NCI-H2196 treated with DMSO at 0.1 percent for 48 hours (cell line): Measurements from ENCODE around the gene ACSF3.

ENCODE experiments used
- DNase-seq: peaks from one replicate; lab custom pipeline; 2025; ENCODE audit not compliant: unreplicated experiment; lab: John Stamatoyannopoulos, UW

Gene ACSF3

DNA sequence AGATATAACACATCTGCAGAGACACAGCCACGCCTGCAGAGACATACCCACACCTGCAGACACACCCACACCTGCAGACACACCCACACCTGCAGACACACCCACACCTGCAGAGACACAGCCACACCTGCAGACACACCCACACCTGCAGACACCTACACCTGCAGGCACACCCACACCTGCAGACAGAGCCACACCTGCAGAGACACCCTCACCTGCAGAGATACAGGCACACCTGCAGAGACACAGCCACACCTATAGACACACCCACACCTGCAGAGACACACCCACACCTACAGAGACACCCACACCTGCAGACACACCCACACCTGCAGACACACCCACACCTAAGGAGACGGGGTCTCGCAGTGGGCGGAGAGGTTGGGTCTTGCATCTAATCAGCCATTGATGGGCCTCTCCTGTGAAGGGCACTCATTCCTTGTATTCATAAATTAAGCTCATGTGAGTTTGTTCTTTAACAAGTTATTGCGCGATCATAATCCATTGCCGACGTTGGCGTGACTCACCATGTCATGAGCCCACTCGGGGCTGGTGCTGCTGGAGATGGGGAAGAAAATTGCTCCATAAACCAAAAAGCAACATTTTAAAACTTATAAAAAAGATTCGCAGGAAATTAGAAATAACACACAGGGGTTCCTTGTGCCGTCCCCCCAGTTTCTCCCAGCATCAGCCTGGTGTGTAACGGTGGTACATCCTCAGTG lies 49.0 kb downstream of the ACSF3 start:
- no peak for DNase-seq

DNA sequence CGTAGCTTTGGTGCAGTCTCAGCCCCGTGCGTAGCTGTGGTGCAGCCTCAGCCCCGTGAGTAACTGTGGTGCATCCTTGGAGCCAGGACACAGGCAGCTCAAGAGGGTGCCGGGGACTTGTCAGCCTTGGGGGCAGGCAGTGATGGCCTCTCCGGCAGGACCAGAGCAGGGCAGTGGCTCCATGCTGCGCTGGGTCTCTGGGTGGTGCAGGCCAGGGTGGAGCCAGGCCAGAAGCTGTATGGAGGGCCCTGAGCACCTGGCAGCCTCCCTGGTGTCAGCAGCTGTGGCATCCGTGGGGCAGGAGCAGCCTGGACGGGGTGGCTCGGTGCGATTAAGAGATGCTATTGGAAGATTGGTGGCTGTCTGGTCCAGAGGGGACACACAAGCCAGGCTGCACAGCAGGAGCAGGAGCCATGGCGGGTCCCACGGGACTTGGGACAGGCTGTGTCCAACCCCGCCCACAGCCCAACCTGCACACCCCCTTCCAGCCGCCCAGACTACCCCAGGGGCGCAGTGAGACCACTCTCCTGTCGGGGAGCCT lies 49.6 kb downstream of the ACSF3 start:
- DNase-seq, result no peak

DNA sequence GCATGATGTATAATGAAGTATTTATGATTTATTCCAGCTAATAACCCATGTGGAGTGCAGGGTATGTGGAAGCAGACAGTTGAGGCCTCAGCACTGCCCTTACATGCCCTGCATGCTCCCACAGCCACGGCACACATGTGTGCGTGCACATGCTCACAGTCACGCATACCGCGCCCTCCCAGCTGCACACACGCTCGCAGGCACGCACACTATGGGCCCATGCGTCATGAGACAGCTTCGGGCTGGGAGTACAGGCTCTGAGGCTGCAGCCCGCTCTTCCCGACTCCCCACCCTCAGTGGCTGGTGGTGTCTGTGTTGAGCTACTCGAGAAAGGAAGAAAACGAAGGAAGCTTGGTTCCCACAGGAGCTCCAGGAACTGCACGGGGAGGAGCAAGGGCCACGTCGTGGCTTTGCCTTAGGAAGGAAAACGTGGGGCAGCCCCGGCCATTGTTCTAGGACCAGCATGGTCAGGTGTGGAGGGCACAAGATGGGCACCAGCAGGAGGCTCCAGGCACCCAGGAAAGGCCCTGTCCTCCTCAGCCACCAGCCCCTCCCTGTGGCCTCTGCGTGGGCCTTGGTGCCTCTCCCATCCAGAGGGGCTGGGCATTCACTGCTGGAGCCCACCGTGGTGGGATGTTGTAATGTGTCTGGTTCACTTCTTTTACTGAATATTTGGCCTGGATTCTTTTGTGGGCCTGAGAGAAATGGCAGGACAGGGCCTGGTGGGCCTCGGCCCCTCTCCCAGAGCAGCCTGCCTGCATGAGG lies 50.4 kb downstream of the ACSF3 start:
- DNase-seq, result no peak

DNA sequence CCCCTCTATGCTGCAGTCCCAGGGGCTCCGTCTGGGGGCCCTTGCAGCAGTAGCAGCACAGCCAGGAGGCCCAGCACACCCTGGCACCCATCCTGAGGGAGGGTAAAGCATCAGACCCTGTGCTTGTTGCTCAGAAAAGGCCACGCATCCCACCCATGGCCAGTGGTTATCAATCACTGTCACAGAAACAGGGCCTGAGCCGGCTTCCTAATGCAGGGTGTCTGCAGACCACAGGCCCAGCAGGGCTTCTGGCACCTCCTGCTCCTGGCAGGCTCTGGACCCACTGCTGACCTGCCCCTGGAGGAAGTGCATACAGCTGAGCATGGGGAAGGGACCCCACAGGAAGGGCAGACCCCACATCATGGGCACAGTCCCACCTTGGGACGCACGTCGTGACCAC lies 51.0 kb downstream of the ACSF3 start:
- no peak for DNase-seq

DNA sequence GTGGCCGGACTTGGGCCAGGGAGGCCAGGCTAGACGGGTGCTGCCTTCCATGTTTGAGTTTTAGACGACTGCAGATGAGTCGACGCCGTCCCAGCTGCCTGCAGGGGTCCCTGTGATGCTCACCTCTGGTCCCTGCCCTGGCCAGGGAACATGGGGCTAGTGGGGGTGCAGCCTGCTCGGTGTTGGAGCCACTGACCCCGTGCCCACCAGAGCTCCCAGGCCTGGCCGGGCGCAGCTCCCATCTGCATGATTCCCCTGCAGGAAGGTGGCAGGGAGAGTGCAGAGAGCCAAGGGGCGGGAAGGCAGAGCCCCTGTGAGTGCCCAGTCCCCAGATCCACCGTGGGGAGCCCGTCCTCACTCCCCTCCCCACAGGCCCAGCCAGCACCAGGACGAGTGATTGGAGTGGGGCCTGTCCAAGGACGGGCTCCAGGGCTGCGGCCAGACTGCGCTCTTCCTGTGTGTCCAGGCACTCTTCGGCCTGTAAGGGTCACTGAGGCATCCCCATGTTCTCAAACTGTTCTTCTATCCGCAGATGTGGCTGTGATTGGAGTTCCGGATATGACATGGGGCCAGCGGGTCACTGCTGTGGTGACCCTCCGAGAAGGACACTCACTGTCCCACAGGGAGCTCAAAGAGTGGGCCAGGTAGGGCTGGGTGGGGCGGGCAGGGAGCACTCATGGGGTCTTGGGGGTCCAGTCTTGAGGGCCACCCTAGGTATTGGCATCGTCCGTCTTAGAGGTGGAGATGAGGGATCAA lies 51.9 kb downstream of the ACSF3 start:
- DNase-seq, result no peak

DNA sequence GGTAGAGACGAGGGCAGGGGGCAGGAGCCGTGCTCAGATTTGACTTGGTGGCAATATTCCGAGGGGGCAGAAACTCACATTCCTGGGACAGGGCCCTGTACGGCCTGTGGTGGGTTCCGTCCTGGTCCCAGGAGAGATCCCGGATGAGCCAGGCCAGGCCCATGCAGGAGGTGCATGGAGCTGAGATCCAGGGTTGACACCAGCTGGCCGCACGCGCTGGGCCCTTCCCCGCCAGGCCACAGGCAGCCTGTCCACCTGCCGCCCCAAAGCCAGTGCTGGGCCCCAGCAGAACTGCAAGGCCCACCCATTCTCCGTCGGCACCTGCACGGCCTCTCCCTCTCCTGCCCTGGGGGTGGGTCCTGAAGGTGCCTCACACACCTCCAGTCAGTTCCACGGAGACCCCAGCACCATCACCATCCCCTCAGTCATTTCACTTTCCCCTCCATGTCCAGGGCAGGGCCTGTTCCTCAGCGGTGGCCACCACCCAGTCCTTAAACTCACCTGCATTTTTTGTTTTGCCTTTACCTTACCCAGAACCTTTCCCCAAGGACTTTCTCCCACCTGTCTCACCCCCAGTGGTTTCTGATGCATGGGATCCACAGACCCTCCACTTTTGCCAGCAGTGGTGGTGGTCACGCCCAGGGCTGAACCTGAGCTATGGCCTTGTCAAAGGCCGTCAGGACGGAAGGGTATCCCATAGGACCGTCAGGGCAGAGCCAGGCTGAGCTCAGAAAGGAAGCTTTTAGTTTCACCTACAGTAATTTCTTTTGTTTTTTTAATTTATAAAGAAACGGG lies 52.8 kb downstream of the ACSF3 start:
- no peak for DNase-seq

DNA sequence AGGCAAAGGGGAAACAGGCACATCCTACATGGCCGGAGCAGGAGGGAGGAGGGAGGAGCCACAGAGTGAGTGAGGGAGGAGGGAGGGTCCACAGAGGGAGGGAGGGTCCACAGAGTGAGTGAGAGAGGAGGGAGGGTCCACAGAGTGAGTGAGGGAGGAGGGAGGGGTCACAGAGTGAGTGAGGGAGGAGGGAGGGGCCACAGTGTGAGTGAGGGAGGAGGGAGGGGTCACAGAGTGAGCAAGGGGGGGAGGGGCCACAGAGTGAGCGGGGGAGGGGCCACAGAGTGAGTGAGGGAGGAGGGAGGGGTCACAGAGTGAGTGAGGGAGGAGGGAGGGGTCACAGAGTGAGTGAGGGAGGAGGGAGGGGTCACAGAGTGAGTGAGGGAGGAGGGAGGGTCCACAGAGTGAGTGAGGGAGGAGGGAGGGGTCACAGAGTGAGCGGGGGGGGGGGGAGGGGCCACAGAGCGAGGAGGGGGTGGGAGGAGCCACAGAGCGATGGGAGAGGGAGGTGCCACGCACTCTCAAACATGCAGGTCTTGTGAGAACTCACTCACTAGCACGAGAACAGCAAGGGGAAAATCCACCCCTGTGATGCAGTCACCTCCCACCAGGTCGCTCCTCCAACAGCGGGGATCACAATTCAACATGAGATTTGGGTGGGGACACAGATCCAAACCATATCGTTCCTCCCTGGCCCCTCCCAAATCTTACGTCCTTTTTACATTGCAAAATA lies 53.6 kb downstream of the ACSF3 start:
- no peak for DNase-seq

DNA sequence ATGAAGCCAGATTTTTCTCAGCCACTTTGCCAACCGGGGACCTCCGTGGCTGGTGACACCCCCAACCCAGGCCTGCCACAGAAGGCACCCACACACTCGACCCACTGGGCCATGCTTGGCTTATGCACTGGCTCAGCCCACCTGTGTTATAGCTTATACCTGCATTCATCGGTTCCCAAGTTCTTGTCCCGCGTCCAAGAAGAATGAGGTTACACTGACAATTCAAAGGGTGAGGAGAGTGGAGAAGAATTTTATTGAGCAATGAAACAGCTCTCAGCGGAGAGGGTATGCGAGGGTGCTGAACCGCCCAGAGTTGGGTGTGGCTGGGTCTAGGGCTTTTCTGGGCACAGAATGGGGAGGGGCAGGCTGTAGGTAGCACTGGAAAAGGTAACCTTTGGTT lies 55.7 kb downstream of the ACSF3 start:
- DNase-seq, result no peak

DNA sequence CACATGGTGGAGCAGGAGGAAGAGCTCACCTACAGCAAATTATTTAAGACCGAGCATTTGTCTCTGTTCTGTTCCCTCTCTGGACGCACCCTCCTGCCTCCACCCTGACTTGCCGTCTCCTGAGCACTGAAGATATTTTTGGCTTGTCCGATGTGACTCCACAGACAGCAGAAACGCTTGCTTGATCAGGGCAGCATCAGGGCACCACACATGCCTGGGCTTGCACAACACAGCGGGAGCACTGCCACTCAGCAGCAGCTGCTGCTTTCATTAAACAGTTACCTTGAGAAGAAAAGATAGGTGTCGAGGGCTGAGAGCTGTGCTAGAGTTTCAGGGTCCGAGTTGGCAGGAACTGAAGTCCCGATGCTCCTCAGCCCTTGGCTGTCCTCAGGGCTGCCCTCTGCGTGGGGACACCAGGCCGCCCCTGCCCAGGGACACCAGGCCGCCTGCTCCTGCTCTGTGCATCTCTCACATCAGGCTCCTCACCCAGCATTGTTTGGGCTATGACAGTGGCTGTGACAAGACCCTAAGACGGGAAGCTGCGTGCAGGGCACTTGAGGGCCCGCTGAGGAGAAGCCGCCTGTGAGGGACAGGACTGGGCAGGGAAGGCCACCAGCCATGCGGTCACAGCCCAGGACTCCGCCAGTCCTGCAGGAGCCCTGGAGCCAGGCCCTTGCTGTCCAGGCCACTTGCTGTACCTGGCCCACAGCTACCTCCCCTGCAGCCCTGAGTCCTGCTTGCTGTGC lies 56.6 kb downstream of the ACSF3 start:
- DNase-seq, result no peak

DNA sequence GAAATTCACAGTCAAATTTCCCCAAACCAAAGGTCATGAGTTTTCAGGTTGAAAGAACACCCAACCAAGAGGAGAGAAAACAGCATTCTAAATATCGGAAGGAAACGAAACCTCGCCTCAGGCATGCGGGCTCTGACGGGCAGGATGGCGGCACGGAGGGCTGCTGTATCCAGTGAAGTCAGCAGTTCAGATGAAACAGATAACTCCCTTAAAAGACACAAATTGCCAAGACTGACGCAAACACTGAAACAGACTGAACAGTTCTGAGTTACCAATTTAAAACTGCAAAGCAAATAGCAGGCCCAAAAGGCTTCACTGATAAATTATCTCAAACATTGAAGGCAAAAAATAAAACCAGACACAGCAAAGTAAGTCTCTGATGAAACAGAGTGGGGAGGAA lies 57.3 kb downstream of the ACSF3 start:
- DNase-seq, result no peak

DNA sequence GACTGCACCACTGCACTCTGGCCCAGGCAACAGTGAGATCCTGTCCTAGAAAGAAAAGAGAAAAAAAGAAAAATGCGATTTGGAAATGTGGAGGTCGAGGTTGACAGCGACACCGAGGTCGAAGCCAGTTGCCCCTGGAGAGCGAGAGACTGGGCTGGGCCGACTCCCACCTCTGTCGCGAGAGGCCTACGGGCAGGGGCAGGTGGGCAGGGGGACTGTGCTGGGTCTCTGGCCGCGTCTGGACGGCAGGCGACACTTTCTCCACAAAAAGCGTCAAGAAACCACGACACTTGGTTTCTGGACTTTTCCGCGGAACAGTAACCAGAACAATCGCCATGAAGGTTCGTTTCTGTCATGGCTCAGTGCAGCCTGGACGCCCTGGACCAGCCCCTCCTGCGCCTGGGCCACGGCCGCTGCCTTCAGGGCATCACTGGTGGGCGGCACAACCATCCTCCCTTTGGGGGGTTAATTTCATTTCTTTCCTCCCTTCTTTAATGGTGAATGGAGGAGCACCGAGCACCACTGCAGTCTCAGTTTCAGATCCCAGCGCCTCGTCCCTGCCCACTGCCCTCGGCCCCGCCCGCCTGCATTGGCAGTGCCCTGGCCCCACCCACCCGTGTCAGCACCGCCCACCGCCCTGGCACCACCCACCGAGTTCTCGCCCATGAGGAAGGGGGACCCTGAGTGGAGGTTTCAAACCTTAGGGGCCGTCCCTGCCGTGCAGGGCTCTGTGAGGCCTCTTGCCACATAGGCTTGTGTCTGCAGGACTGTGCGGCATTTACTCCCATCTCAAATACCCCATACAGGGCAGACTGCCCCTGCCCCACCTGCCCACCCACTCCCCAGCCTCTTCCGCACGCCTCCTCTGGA lies 59.4 kb downstream of the ACSF3 start:
- no peak for DNase-seq

DNA sequence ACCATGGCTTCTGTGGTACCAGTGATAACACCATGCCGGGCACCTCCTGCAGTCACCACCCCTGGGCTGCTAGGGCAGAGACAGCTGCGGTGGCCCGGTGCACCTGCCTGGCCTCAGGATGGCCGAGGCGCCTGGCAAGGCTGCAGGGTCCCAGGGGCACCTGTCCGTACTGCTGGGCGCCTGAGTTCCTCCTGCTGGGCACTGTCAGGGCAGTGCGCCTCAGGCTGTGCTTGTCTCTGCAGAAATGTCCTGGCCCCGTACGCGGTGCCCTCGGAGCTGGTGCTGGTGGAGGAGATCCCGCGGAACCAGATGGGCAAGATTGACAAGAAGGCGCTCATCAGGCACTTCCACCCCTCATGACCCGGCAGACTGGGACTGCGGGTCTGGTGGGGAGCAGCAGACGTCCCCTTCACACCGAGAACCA lies 60.2 kb downstream of the ACSF3 start:
- no peak for DNase-seq

DNA sequence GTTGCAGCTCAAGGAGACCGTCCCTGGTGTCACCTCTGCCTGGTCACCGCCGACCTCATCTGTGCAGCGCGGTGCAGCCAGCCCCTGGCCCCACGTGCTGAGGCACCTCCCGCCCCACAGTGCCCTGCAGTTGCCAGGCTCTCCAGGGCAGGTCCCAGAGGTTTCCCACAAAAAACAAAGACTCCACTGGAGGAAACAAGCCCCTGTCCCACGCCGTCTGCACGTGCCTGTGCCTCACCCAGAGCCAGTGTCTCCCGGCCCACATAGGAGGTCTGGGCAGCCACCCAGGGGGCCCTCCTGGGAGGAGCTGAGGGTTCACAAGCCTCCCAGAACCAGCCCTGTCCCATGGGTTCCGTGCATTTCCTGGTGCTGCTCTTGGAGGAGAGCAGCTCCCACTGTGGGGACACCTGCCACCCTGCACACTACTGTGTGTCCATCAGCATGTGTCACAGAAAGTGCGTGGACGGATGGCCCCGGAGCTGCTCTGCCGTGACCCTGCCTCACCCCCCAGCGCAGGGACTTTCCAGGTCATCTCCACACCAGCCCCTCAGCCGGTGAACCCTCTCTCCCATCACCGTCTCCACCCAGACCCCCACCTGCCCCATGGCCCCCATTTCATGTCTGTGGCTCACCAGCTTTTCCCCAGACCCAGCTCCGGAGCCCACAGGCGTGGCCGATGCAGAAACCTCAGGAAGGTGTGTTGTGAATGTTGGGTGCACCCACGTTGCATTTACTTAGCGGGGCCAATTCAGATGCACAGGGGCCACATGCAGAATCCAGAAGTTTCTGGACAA lies 60.9 kb downstream of the ACSF3 start:
- no peak for DNase-seq

DNA sequence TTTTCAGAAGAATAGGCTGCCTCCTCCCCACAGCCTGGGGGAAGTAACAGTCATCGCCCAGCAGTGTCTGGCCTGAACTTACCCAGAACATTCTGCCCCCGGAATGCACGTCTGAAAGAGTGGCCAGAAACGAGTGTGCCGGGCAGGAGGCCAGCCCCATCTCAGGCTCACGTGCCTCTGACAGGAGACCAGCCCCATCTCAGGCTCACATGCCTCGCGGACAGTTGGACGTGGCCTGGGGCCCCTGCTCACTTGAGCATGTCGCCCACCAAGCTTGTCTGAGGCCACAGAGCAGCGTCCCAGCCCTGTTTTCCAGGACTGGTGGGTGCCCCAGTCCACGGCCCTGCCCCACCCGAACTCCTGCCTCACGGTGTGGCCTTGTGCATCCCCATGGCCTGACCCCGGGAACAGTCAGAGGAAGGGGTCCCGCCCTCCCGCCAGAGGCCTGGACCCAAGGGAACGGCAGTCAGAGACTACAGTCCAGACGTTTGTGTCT lies 61.6 kb downstream of the ACSF3 start:
- DNase-seq, result no peak

DNA sequence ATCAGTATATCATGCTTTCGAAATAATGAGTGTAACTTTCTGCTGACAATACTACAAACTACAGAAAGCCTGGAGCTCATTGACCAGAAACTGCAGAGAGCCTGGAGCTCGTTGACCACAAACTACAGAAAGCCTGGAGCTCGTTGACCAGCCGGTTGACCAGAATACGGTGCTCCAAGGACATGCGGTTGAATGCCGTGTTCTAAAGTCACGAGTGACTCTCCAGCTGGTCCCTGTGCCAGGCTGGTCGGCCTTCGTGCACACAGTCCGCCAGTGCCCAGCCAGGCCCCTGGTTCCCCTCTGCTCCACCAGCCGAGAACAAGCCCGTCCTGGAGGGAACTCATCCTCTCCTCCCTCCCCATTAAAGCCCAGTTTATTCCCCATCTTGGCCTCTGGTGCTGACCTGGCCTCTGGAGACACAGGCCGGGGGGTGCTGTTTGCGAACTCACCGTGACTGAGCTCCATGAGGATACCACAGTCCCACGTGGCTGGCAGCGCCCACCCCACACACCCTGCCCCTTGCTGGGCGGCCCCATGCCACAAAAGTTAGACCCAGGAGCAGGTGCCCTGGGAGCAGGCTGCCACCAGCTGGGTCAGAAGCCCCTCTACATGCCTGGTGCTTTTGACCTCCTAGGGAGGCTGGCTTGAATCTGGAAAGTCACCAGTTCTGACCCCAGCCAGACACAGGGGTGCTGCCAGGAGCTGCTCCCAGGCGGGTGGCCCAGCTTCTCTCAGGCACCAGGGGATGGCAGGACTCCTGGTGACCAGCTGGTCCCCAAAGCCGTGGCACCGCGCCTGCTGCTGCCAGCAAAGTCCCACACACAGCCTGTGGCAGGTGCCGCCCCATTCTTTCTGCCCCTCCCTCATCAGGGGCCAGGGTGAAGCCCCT lies 62.4 kb downstream of the ACSF3 start:
- DNase-seq, result no peak
